Measurements from ENCODE around the gene MYCBPAP.

The MYCBPAP gene

DNA sequence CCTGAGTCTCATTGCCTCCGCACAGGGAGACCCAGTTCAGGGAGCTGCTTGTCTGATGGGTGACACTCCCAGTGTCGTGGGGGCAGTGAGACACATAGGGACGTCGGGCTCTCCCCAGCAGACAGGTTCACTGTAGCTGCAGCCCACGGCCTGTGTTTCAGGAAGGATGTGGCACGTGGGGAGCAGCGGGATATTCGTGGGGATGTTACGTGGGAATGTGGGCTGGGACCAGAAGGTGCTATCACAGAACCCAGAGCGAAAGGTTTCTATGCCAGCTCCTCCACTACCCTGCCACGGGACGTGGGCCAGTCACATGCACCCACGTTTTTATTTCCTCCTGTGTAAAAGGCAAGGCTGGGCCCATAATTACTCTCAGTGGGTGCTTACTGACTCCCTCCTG lies 68.6 kb downstream of the MYCBPAP start:
- H3K27ac ChIP-seq (ENCODE audit: low read depth, low read length): no peak overlapping the region
- no peaks in the 10 kb centered on the region for H3K36me3 ChIP-seq (ENCODE audit: insufficient read depth, low read length)
- no peak overlapping the region for H2AFZ ChIP-seq (ENCODE audit: low read length, unreplicated experiment)
- no peaks in the 10 kb centered on the region for H3K79me2 ChIP-seq (ENCODE audit: control insufficient read depth, insufficient read depth, low read length, unreplicated experiment)
- no peak overlapping the region for H3K4me3 ChIP-seq (ENCODE audit: low read depth, low read length)
- no peaks in the 10 kb centered on the region for H3K27me3 ChIP-seq (ENCODE audit: insufficient read depth, low read length)
- no peaks in the 10 kb centered on the region for H3K4me1 ChIP-seq (ENCODE audit: control insufficient read depth, insufficient read depth, low read length, unreplicated experiment)

DNA sequence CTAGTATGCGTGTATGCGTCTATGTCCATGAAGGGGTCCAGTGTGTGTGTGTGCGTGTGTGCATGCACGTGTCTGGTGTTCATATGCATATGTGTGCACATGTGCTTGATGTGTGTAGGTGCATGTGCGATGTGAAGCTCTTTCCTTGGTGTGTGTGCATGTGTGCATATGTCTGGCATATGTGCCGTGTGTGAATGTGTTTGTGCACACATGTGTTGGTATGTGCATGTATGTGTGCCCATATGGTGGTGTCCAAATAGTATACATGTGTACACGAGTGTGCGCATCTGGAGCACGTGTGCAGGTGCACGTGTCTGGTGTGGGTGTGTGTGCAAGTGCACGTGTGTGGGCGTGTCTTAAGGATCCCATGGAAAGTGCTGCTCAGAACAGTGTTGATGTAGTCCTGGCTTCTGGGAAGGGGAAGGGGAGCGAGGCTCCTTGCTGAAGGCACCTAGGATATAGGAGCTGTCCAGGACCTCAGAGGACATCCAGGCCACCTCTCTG lies 69.3 kb downstream of the MYCBPAP start:
- H3K36me3 ChIP-seq (ENCODE audit: insufficient read depth, low read length): no peaks in the 10 kb centered on the region
- H3K79me2 ChIP-seq (ENCODE audit: control insufficient read depth, insufficient read depth, low read length, unreplicated experiment): no peaks in the 10 kb centered on the region
- H2AFZ ChIP-seq (ENCODE audit: low read length, unreplicated experiment): no peak overlapping the region
- no peaks in the 10 kb centered on the region for H3K27me3 ChIP-seq (ENCODE audit: insufficient read depth, low read length)
- no peaks in the 10 kb centered on the region for H3K4me1 ChIP-seq (ENCODE audit: control insufficient read depth, insufficient read depth, low read length, unreplicated experiment)
- H3K27ac ChIP-seq (ENCODE audit: low read depth, low read length): no peak overlapping the region
- no peak overlapping the region for H3K4me3 ChIP-seq (ENCODE audit: low read depth, low read length)

DNA sequence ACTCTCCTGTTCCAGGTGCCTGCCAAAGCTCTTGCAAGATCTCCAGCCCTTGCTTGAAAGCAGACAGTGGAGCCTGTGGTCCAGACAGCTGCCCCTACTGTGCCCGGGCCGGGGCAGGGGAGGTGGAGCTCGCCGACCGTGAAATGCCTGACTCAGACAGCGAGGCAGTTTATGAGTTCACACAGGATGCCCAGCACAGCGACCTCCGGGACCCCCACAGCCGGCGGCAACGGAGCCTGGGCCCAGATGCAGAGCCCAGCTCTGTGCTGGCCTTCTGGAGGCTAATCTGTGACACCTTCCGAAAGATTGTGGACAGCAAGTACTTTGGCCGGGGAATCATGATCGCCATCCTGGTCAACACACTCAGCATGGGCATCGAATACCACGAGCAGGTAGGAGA lies 69.9 kb downstream of the MYCBPAP start:
- H3K27me3 ChIP-seq (ENCODE audit: insufficient read depth, low read length): no peaks in the 10 kb centered on the region
- H3K4me1 ChIP-seq (ENCODE audit: control insufficient read depth, insufficient read depth, low read length, unreplicated experiment): no peaks in the 10 kb centered on the region
- no peak overlapping the region for H3K4me3 ChIP-seq (ENCODE audit: low read depth, low read length)
- no peak overlapping the region for H2AFZ ChIP-seq (ENCODE audit: low read length, unreplicated experiment)
- H3K27ac ChIP-seq (ENCODE audit: low read depth, low read length): no peak overlapping the region
- no peaks in the 10 kb centered on the region for H3K36me3 ChIP-seq (ENCODE audit: insufficient read depth, low read length)
- no peaks in the 10 kb centered on the region for H3K79me2 ChIP-seq (ENCODE audit: control insufficient read depth, insufficient read depth, low read length, unreplicated experiment)

DNA sequence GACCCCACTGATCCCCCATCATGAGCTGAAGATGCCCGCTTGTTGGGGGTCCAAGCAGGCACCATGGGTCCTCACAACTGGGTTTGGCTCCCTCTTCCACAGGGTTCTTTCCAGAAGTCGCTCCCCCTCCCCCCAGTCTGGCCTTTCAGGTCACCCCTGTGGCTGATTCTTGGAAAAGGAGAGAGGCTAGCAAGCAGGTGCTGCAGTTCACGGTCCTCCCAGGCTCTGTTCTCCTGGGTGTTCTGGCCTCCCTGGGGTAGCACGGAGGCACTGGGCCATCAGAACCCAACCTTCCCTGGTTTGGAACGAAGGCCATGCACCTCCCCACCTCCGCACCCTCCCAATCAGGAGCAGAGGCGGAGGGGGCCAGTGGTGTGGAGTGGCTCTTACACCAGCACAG lies 71.2 kb downstream of the MYCBPAP start:
- no peaks in the 10 kb centered on the region for H3K4me1 ChIP-seq (ENCODE audit: control insufficient read depth, insufficient read depth, low read length, unreplicated experiment)
- no peak overlapping the region for H3K4me3 ChIP-seq (ENCODE audit: low read depth, low read length)
- no peaks in the 10 kb centered on the region for H3K79me2 ChIP-seq (ENCODE audit: control insufficient read depth, insufficient read depth, low read length, unreplicated experiment)
- H2AFZ ChIP-seq (ENCODE audit: low read length, unreplicated experiment): no peak overlapping the region
- H3K27ac ChIP-seq (ENCODE audit: low read depth, low read length): no peak overlapping the region
- H3K36me3 ChIP-seq (ENCODE audit: insufficient read depth, low read length): no peaks in the 10 kb centered on the region
- H3K27me3 ChIP-seq (ENCODE audit: insufficient read depth, low read length): no peaks in the 10 kb centered on the region

DNA sequence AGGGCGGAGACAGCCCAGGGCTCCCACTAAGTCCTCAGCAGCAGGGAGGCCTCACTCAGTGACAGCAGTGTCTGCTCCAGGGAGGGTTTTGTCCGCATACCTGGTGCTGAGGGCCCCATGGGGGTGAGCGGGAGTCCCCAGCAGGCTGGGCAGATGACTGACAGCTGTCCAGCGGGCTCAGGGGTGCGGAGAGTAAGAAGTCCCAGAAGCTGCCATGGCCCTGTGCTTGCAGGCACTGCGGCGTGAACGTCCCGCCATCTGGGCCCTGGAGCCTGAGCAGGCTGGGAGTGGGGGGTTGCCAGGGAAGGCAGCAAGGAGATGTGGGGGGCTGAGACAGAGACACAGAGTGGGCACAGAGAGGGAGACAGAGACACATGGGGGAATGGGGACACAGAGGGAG lies 72.4 kb downstream of the MYCBPAP start:
- no peak overlapping the region for H2AFZ ChIP-seq (ENCODE audit: low read length, unreplicated experiment)
- no peaks in the 10 kb centered on the region for H3K4me1 ChIP-seq (ENCODE audit: control insufficient read depth, insufficient read depth, low read length, unreplicated experiment)
- no peak overlapping the region for H3K27ac ChIP-seq (ENCODE audit: low read depth, low read length)
- H3K79me2 ChIP-seq (ENCODE audit: control insufficient read depth, insufficient read depth, low read length, unreplicated experiment): no peaks in the 10 kb centered on the region
- no peaks in the 10 kb centered on the region for H3K36me3 ChIP-seq (ENCODE audit: insufficient read depth, low read length)
- no peak overlapping the region for H3K4me3 ChIP-seq (ENCODE audit: low read depth, low read length)
- H3K27me3 ChIP-seq (ENCODE audit: insufficient read depth, low read length): no peaks in the 10 kb centered on the region
